Testis (tissue), 3 donors: Measurements from ENCODE around the gene AMOTL1. TPM values are rescaled to one million over a fixed set of nuclear protein-coding genes. Genes with fewer than 3 reads are reported as not detected.

ENCODE experiments used
- DNase-seq: peaks from one replicate; pipeline ENCODE4 v3.0.0-alpha.2; 2019
- H3K27ac ChIP-seq, 2 donors: fragments of 200-600 bp; sonication (generic); one replicate each; pipeline ENCODE4 v1.5.1; 2019
- H3K27me3 ChIP-seq: fragments of 200-600 bp; sonication (generic); one replicate; pipeline ENCODE4 v1.5.1; 2019
- H3K36me3 ChIP-seq: fragments of 200-600 bp; sonication (generic); one replicate; pipeline ENCODE4 v1.5.1; 2017; ENCODE audit warnings: low read depth; ENCODE audit errors: missing control alignments
- H3K4me1 ChIP-seq: fragments of 200-600 bp; sonication (generic); one replicate; pipeline ENCODE4 v1.5.1; 2019
- H3K4me3 ChIP-seq, 2 donors: fragments of 200-600 bp; sonication (generic); one replicate each; pipeline ENCODE4 v1.5.1; 2017 to 2019
- H3K9me3 ChIP-seq: fragments of 200-600 bp; sonication (generic); one replicate; pipeline ENCODE4 v1.5.1; 2017
- POLR2A ChIP-seq: fragments of 450-650 bp; IDR thresholded peaks from one replicate; pipeline ENCODE4 v1.6.1; 2017; ENCODE audit warnings: antibody characterized with exemption, mild to moderate bottlenecking, moderate library complexity
- WGBS, 2 donors: methylation state at CpG; one replicate each; pipeline ENCODE4 v1.1.5; 2018; 5-methylcytosine and 5-hydroxymethylcytosine counted together
- intact Hi-C: fragments of 100-400 bp; cut with DNase I; formaldehyde crosslinking; loops from one replicate; pipeline ENCODE4 v1.15.1; 2023; ENCODE audit warnings: low total_unique reads
- polyA plus RNA-seq: library from polyadenylated mRNA; stranded (reverse); fragments of 350-450 nt; fragmentation: Illumina TruSeq; extraction: RNeasy Lipid Tissue Mini Kit (QIAGEN cat#74804); gene quantifications from one replicate; pipeline ENCODE4 v1.2.3, GENCODE V29; 2014; ENCODE audit warnings: low read depth, low replicate concordance; ENCODE audit not compliant: insufficient read depth
- total RNA-seq, 2 donors: library from RNA; depleted of rRNA; stranded (reverse); fragments of >200 nt; gene quantifications; one replicate each; pipeline ENCODE4 v1.2.3, GENCODE V29; 2016
- TF ChIP-seq, protein P1 (sequence below), 3 experiments: fragments of 450-650 bp in 2 of 3; fragments of 200-600 bp in 1 of 3; sonication (generic) in 1 of 3; IDR thresholded peaks; one replicate each; pipeline ENCODE4 v1.5.1; 2016 to 2019; ENCODE audit warnings: antibody characterized with exemption in 3 of 3, mild to moderate bottlenecking in 2 of 3, moderate library complexity in 1 of 3

AMOTL1 gene
- total and polyA plus RNA-seq, 3 donors from 2014 or later = 17.1 to 25.4 (median 18.7) TPM

DNA sequence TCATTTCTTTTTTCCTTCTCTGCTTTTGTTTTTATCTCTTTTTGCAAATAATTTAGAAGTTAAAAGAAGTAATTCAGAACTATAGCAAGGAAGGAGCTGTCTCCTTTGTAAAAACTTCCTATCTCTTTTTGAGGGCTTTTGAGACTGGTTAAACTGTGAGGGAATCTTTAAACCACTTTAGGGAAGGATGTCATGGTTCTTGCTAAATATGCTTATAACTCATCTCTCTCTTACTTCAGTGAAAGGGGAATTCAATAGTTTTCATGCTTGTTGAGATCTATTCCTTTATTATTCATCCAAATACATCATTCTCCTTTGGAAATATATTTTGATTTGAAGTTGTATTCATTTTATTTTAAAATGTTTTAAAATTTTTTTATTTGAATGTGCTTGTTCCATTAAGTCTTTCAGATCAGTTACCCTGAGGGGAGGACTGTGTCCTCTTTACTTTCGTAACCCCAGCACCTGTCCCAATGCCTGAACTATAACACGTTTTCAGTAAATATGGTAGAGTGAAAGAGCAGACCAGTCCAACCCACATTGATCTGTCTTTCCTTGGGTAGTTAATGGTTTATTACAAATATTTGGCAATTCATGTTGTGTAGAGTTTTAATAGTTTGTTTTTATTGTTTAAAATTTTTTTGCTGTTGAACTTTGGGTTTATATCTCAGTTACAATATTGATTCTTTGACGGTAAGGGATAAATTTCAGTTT is 27.5 kb downstream of the AMOTL1 start:
- no peaks in the 10 kb centered on the region for H3K9me3 ChIP-seq
- no peak for DNase-seq
- intact Hi-C loops = no loop called here
- WGBS, 2 donors = 86 to 95% methylated on average over 3 of the region's 3 CpGs
- H3K27me3 ChIP-seq = no peaks in the 10 kb centered on the region
- peak overlapping the region in 1 of 2 donors; percentile 71 for H3K27ac ChIP-seq
- TF ChIP-seq POLR2A = no peak
- TF ChIP-seq, protein P1, sequence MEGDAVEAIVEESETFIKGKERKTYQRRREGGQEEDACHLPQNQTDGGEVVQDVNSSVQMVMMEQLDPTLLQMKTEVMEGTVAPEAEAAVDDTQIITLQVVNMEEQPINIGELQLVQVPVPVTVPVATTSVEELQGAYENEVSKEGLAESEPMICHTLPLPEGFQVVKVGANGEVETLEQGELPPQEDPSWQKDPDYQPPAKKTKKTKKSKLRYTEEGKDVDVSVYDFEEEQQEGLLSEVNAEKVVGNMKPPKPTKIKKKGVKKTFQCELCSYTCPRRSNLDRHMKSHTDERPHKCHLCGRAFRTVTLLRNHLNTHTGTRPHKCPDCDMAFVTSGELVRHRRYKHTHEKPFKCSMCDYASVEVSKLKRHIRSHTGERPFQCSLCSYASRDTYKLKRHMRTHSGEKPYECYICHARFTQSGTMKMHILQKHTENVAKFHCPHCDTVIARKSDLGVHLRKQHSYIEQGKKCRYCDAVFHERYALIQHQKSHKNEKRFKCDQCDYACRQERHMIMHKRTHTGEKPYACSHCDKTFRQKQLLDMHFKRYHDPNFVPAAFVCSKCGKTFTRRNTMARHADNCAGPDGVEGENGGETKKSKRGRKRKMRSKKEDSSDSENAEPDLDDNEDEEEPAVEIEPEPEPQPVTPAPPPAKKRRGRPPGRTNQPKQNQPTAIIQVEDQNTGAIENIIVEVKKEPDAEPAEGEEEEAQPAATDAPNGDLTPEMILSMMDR (IDR thresholded peaks at IDR 0.05) = no peak
- H3K4me3 ChIP-seq = no peak overlapping the region
- H3K36me3 ChIP-seq = no peaks in the 10 kb centered on the region
- H3K4me1 ChIP-seq = peaks cover 20% of the 10 kb centered on the region

DNA sequence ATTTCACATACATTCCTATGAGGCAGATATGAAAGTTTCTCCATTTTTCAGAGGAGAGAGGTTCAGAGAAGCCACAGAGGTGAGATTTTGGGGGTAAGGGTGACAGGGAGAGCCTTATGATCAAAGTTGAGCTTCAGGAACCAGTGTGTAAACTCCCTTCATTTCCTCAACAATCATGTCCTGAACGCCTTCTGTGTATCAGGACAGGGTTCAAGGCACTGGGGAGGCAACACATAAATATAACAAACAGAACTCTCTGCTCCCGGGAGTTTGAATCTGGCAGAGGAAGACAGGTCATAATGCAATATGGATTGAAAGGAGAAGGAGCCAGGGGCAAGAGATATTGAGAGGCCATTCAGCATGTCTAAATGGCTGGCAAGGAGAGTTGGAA is 28.0 kb downstream of the AMOTL1 start:
- intact Hi-C loops = no loop called here
- H3K36me3 ChIP-seq = no peaks in the 10 kb centered on the region
- H3K9me3 ChIP-seq = no peaks in the 10 kb centered on the region
- no peak for TF ChIP-seq POLR2A
- TF ChIP-seq, protein P1 (IDR thresholded peaks at IDR 0.05) = no peak
- DNase-seq = no peak
- H3K4me1 ChIP-seq = peaks cover 26% of the 10 kb centered on the region
- no peak overlapping the region for H3K27ac ChIP-seq
- WGBS, 2 donors = 79 to 80% methylated on average over 2 of the region's 2 CpGs
- no peak overlapping the region for H3K4me3 ChIP-seq
- no peaks in the 10 kb centered on the region for H3K27me3 ChIP-seq

DNA sequence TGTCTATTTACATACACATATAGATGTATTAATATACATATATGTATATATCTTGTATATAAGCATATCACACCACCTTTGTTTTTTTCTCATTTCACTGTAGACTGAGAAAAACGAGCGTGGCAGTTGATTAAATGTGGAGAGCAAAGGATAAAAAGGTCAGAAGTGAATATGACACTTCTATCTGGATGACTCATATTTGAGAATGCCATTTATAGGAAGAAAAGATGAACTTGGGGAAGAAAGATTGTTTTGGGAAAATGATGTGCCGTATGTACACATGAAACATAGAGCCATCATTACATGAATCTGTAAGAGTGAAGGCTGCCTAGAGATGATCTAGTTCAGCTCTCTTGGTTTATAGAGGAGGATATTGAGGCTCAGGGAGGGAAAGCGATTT is 28.7 kb downstream of the AMOTL1 start:
- WGBS, 2 donors = 83 to 87% methylated on average over 4 of the region's 4 CpGs

DNA sequence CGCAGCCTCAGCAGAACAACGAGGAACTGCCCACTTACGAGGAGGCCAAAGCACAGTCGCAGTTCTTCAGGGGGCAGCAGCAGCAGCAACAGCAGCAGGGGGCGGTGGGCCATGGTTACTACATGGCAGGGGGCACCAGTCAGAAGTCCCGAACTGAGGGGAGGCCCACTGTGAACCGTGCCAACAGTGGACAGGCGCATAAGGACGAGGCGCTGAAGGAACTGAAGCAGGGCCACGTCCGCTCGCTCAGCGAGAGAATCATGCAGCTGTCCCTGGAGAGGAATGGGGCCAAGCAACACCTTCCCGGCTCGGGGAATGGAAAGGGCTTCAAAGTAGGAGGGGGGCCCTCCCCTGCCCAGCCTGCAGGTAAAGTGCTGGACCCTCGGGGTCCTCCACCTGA is 31.6 kb downstream of the AMOTL1 start:
- DNase-seq = no peak
- intact Hi-C loops = no loop called here
- Histone ChIP-seq H3K27ac (no peak overlapping the region), H3K27me3 (no peaks in the 10 kb centered on the region), H3K4me1 (peaks cover 9% of the 10 kb centered on the region), H3K36me3 (no peaks in the 10 kb centered on the region), H3K4me3 (no peak overlapping the region), H3K9me3 (no peaks in the 10 kb centered on the region)
- no peak for TF ChIP-seq POLR2A
- TF ChIP-seq, protein P1 (IDR thresholded peaks at IDR 0.05) = no peak
- 61 to 80% methylated on average over 10 to 17 of the region's 17 CpGs for WGBS, 2 donors

More for the DNA sequence above, 28.7 kb downstream of the AMOTL1 start:
- TF ChIP-seq, protein P1 (IDR thresholded peaks at IDR 0.05) = no peak
- no peak for TF ChIP-seq POLR2A
- Histone ChIP-seq H3K4me1 (peaks cover 27% of the 10 kb centered on the region), H3K4me3 (no peak overlapping the region), H3K9me3 (no peaks in the 10 kb centered on the region), H3K27me3 (no peaks in the 10 kb centered on the region), H3K27ac (no peak overlapping the region), H3K36me3 (no peaks in the 10 kb centered on the region)
- DNase-seq = no peak
- intact Hi-C loops = no loop called here

DNA sequence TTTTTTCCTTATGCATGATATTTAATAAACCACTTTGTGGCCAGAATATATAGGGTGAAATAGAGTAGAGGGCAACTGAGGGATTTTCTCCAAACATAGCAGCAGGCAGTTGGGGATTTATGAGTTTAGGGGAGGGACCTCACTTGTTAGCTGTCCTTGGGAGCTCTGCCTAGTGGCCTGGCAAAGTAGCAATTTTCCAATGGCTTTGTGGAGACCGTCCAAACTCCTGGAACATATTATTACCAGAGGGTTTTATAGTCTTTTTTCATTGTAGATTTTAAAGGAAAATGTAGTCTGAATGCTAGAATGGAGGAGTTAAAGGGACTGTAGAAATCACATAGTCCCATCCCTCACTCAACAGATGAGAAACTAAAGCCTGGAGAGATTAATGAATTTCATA is 32.3 kb downstream of the AMOTL1 start:
- 17 to 39% methylated on average over 1 of the region's 1 CpG for WGBS, 2 donors
- Histone ChIP-seq H3K4me3 (no peak overlapping the region), H3K9me3 (no peaks in the 10 kb centered on the region), H3K36me3 (no peaks in the 10 kb centered on the region), H3K27me3 (no peaks in the 10 kb centered on the region), H3K4me1 (peaks cover 6% of the 10 kb centered on the region), H3K27ac (peak overlapping the region in 1 of 2 donors; percentile 58)
- intact Hi-C loops = no loop called here
- peak; percentile 85 for DNase-seq
- no peak for TF ChIP-seq POLR2A
- TF ChIP-seq, protein P1 (IDR thresholded peaks at IDR 0.05) = no peak
